Tibial nerve (tissue), 4 donors: ENCODE measurements around the gene ADCY2. TPM values are rescaled to one million over a fixed set of nuclear protein-coding genes. Genes with fewer than 3 reads are reported as not detected.

ENCODE experiments used
- DNase-seq, 2 donors: peaks; one replicate each; pipeline ENCODE4 v3.0.0-alpha.2; 2019; ENCODE audit warnings: low spot score in 2 of 2
- H3K27ac ChIP-seq, 4 donors: fragments of 200-600 bp; sonication (generic) in 3 of 4; one replicate each; pipeline ENCODE4 v1.5.1; 2017 to 2019; ENCODE audit warnings: mild to moderate bottlenecking in 1 of 4
- H3K27me3 ChIP-seq, 2 donors: fragments of 200-600 bp; sonication (generic) in 1 of 2; one replicate each; pipeline versions ENCODE4 v1.5.1 to v1.6.0; 2017 to 2019
- H3K36me3 ChIP-seq, 3 donors: fragments of 200-600 bp; sonication (generic); one replicate each; pipeline ENCODE4 v1.5.1; 2018 to 2019
- H3K4me1 ChIP-seq, 4 donors: fragments of 200-600 bp; sonication (generic) in 3 of 4; one replicate each; pipeline ENCODE4 v1.5.1; 2017 to 2019
- H3K4me3 ChIP-seq, 4 donors: fragments of 200-600 bp; sonication (generic) in 3 of 4; one replicate each; pipeline ENCODE4 v1.5.1; 2017 to 2019; ENCODE audit warnings: mild to moderate bottlenecking in 1 of 4, moderate library complexity in 1 of 4
- H3K9me3 ChIP-seq, 4 donors: fragments of 200-600 bp; sonication (generic) in 3 of 4; one replicate each; pipeline ENCODE4 v1.5.1; 2017 to 2019
- CTCF ChIP-seq, 5 experiments: fragments of 200-600 bp in 3 of 5; fragments of 450-650 bp in 2 of 5; sonication (generic) in 3 of 5; IDR thresholded peaks; one replicate each; pipeline ENCODE4 v1.5.1; 2016 to 2019; ENCODE audit warnings: antibody characterized with exemption in 5 of 5, mild to moderate bottlenecking in 3 of 5, moderate library complexity in 2 of 5
- EP300 ChIP-seq, 2 donors: sonication (generic); formaldehyde crosslinking; IDR thresholded peaks; one replicate each; pipeline ENCODE4 v1.6.1; 2017; ENCODE audit warnings: antibody characterized with exemption in 2 of 2, mild to moderate bottlenecking in 1 of 2
- POLR2A ChIP-seq, 2 donors: fragments of 450-650 bp; IDR thresholded peaks; one replicate each; pipeline ENCODE4 v1.6.1; 2017; ENCODE audit warnings: antibody characterized with exemption in 2 of 2, mild to moderate bottlenecking in 2 of 2, moderate library complexity in 2 of 2
- WGBS, 2 donors: methylation state at CpG; one replicate each; pipeline ENCODE4 v1.1.5; 2018; 5-methylcytosine and 5-hydroxymethylcytosine counted together
- total RNA-seq, 4 donors: library from RNA; depleted of rRNA; stranded (reverse); fragments of >200 nt; gene quantifications; one replicate each; pipeline ENCODE4 v1.1.0, GENCODE V29; 2016

The ADCY2 gene
- total RNA-seq, 4 donors from 2014 or later: 4.2 to 11.8 (median 10.0) TPM

- Histone ChIP-seq H3K9me3 (no peaks in the 10 kb centered on the region), H3K4me1 (no peaks in the 10 kb centered on the region), H3K27ac (no peak overlapping the region), H3K4me3 (no peak overlapping the region), H3K36me3 (no peaks in the 10 kb centered on the region), H3K27me3 (no peaks in the 10 kb centered on the region)
- no peak for DNase-seq
- WGBS, 2 donors: 60 to 65% methylated on average over 1 of the region's 1 CpG
- no peak for TF ChIP-seq EP300 (IDR thresholded peaks at IDR 0.05)
- no peak for TF ChIP-seq POLR2A (IDR thresholded peaks at IDR 0.05)
- no peak for TF ChIP-seq CTCF (IDR thresholded peaks at IDR 0.05)
Measured at GRCh38 chr5:7611518-7611917, 215.6 kb downstream of the ADCY2 start.

GRCh38 chr5:7615566-7616061 lies 219.7 kb downstream of the ADCY2 start:
- H3K36me3 ChIP-seq: no peaks in the 10 kb centered on the region
- no peak overlapping the region for H3K4me3 ChIP-seq
- no peak for TF ChIP-seq POLR2A (IDR thresholded peaks at IDR 0.05)
- TF ChIP-seq EP300 (IDR thresholded peaks at IDR 0.05): no peak
- TF ChIP-seq CTCF (IDR thresholded peaks at IDR 0.05): no peak
- H3K27ac ChIP-seq: no peak overlapping the region
- no peaks in the 10 kb centered on the region for H3K9me3 ChIP-seq
- 42 to 57% methylated on average over 2 of the region's 2 CpGs for WGBS, 2 donors
- H3K27me3 ChIP-seq: no peaks in the 10 kb centered on the region
- DNase-seq: no peak
- no peaks in the 10 kb centered on the region for H3K4me1 ChIP-seq

GRCh38 chr5:7616897-7617296 lies 221.0 kb downstream of the ADCY2 start:
- Histone ChIP-seq H3K9me3 (no peaks in the 10 kb centered on the region), H3K27ac (no peak overlapping the region), H3K4me1 (no peaks in the 10 kb centered on the region), H3K4me3 (no peak overlapping the region), H3K36me3 (no peaks in the 10 kb centered on the region), H3K27me3 (no peaks in the 10 kb centered on the region)
- DNase-seq: no peak
- WGBS, 2 donors: 47 to 50% methylated on average over 2 of the region's 2 CpGs
- no peak for TF ChIP-seq CTCF (IDR thresholded peaks at IDR 0.05)
- no peak for TF ChIP-seq POLR2A (IDR thresholded peaks at IDR 0.05)
- no peak for TF ChIP-seq EP300 (IDR thresholded peaks at IDR 0.05)

GRCh38 chr5:7622498-7622897 lies 226.6 kb downstream of the ADCY2 start:
- no peak overlapping the region for H3K4me3 ChIP-seq
- no peaks in the 10 kb centered on the region for H3K9me3 ChIP-seq
- WGBS, 2 donors: 65 to 73% methylated on average over 2 of the region's 2 CpGs
- no peaks in the 10 kb centered on the region for H3K27me3 ChIP-seq
- no peak overlapping the region for H3K27ac ChIP-seq
- DNase-seq: no peak
- no peaks in the 10 kb centered on the region for H3K36me3 ChIP-seq
- TF ChIP-seq CTCF (IDR thresholded peaks at IDR 0.05) (no peak), POLR2A (IDR thresholded peaks at IDR 0.05) (no peak), EP300 (IDR thresholded peaks at IDR 0.05) (no peak)
- H3K4me1 ChIP-seq: no peaks in the 10 kb centered on the region

GRCh38 chr5:7625740-7626139 lies 229.8 kb downstream of the ADCY2 start:
- Histone ChIP-seq H3K27me3 (no peaks in the 10 kb centered on the region), H3K4me1 (no peaks in the 10 kb centered on the region), H3K36me3 (no peaks in the 10 kb centered on the region), H3K27ac (no peak overlapping the region), H3K4me3 (no peak overlapping the region), H3K9me3 (no peaks in the 10 kb centered on the region)
- no peak for TF ChIP-seq EP300 (IDR thresholded peaks at IDR 0.05)
- no peak for TF ChIP-seq CTCF (IDR thresholded peaks at IDR 0.05)
- TF ChIP-seq POLR2A (IDR thresholded peaks at IDR 0.05): no peak
- 49 to 54% methylated on average over 2 of the region's 2 CpGs for WGBS, 2 donors
- DNase-seq: no peak
